Parathyroid adenoma (tissue), 2 donors: Measurements from ENCODE around the gene ADAM12.

Experiments
- H2AFZ ChIP-seq: fragments of 300-600 bp; sonication (generic); one replicate; pipeline ENCODE4 v1.7.0; 2017; ENCODE audit warnings: antibody characterized with exemption, mild to moderate bottlenecking
- H3K27ac ChIP-seq: fragments of 300-600 bp; sonication (generic); one replicate; pipeline ENCODE4 v1.7.0; 2017
- H3K27me3 ChIP-seq: fragments of 300-600 bp; sonication (generic); one replicate; pipeline ENCODE4 v1.7.0; 2017; ENCODE audit warnings: low read length; ENCODE audit not compliant: control insufficient read depth, insufficient read depth
- H3K36me3 ChIP-seq: fragments of 300-600 bp; sonication (generic); one replicate; pipeline ENCODE4 v1.7.0; 2017; ENCODE audit warnings: low read length; ENCODE audit not compliant: control insufficient read depth, insufficient read depth
- H3K4me1 ChIP-seq: fragments of 300-600 bp; sonication (generic); one replicate; pipeline ENCODE4 v1.7.0; 2017; ENCODE audit warnings: control low read depth
- H3K4me2 ChIP-seq: fragments of 300-600 bp; sonication (generic); one replicate; pipeline ENCODE4 v1.7.0; 2017; ENCODE audit warnings: low read length
- H3K4me3 ChIP-seq: fragments of 300-600 bp; sonication (generic); one replicate; pipeline ENCODE4 v1.7.0; 2017; ENCODE audit warnings: low read depth, low read length
- H3K79me2 ChIP-seq: fragments of 300-600 bp; sonication (generic); one replicate; pipeline ENCODE4 v1.7.0; 2017; ENCODE audit warnings: control low read depth
- H3K9ac ChIP-seq: fragments of 300-600 bp; sonication (generic); one replicate; pipeline ENCODE4 v1.7.0; 2017; ENCODE audit warnings: mild to moderate bottlenecking
- H3K9me3 ChIP-seq: fragments of 300-600 bp; sonication (generic); one replicate; pipeline ENCODE4 v1.7.0; 2017; ENCODE audit warnings: low read length; ENCODE audit not compliant: control insufficient read depth
- CTCF ChIP-seq: fragments of 300-600 bp; sonication (generic); IDR thresholded peaks from one replicate; pipeline ENCODE4 v1.7.0; 2017; ENCODE audit warnings: antibody characterized with exemption, mild to moderate bottlenecking
- donor health status: primary hyperparathyroidism.

Gene ADAM12

GRCh38 chr10:126425032-126425431 is 36.8 kb upstream of the ADAM12 start:
- H3K4me2 ChIP-seq = no peak overlapping the region
- no peak overlapping the region for H3K27ac ChIP-seq
- H3K36me3 ChIP-seq = no peaks in the 10 kb centered on the region
- H3K9me3 ChIP-seq = no peaks in the 10 kb centered on the region
- H3K79me2 ChIP-seq = no peaks in the 10 kb centered on the region
- H3K4me3 ChIP-seq = no peak overlapping the region
- H3K9ac ChIP-seq = no peak overlapping the region
- no peak for TF ChIP-seq CTCF
- no peaks in the 10 kb centered on the region for H3K27me3 ChIP-seq
- H2AFZ ChIP-seq = no peak overlapping the region
- no peaks in the 10 kb centered on the region for H3K4me1 ChIP-seq

GRCh38 chr10:126423732-126424491 is 35.6 kb upstream of the ADAM12 start:
- no peak for TF ChIP-seq CTCF
- no peak overlapping the region for H3K4me2 ChIP-seq

GRCh38 chr10:126422567-126422966 is 34.3 kb upstream of the ADAM12 start:
- H3K9me3 ChIP-seq = no peaks in the 10 kb centered on the region
- H3K4me3 ChIP-seq = no peak overlapping the region
- H3K27ac ChIP-seq = no peak overlapping the region
- H3K27me3 ChIP-seq = no peaks in the 10 kb centered on the region
- TF ChIP-seq CTCF = no peak
- no peak overlapping the region for H2AFZ ChIP-seq
- no peak overlapping the region for H3K4me2 ChIP-seq
- no peaks in the 10 kb centered on the region for H3K79me2 ChIP-seq
- H3K36me3 ChIP-seq = no peaks in the 10 kb centered on the region
- H3K9ac ChIP-seq = no peak overlapping the region
- H3K4me1 ChIP-seq = no peaks in the 10 kb centered on the region

More at GRCh38 chr10:126423732-126424491, 35.6 kb upstream of the ADAM12 start:
- no peaks in the 10 kb centered on the region for H3K4me1 ChIP-seq
- no peaks in the 10 kb centered on the region for H3K79me2 ChIP-seq
- no peaks in the 10 kb centered on the region for H3K9me3 ChIP-seq
- no peaks in the 10 kb centered on the region for H3K36me3 ChIP-seq
- H2AFZ ChIP-seq = no peak overlapping the region
- no peak overlapping the region for H3K9ac ChIP-seq
- no peak overlapping the region for H3K27ac ChIP-seq
- no peak overlapping the region for H3K4me3 ChIP-seq
- H3K27me3 ChIP-seq = no peaks in the 10 kb centered on the region

GRCh38 chr10:126421756-126422256 is 33.5 kb upstream of the ADAM12 start:
- TF ChIP-seq CTCF = no peak
- Histone ChIP-seq H3K9me3 (no peaks in the 10 kb centered on the region), H3K36me3 (no peaks in the 10 kb centered on the region), H3K4me2 (no peak overlapping the region), H3K79me2 (no peaks in the 10 kb centered on the region), H3K27ac (no peak overlapping the region), H2AFZ (no peak overlapping the region), H3K4me1 (no peaks in the 10 kb centered on the region), H3K9ac (no peak overlapping the region), H3K27me3 (no peaks in the 10 kb centered on the region), H3K4me3 (no peak overlapping the region)
